Measurements from ENCODE around the gene PRKAG2.

Gene PRKAG2

GRCh38 chr7:151790095-151790829 lies 86.7 kb downstream of the PRKAG2 start:
- no peak for FAIRE-seq
- TF ChIP-seq CTCF (IDR thresholded peaks at IDR 0.05; ENCODE audit: insufficient read depth, missing control alignments) = no peak
- no peak for DNase-seq (ENCODE audit: insufficient read length, low spot score)

- TF ChIP-seq CTCF (IDR thresholded peaks at IDR 0.05; ENCODE audit: insufficient read depth, missing control alignments) = no peak
- FAIRE-seq (no peak), DNase-seq (ENCODE audit: insufficient read length, low spot score) (no peak)
Observed at GRCh38 chr7:151789380-151789947, 87.5 kb downstream of the PRKAG2 start.

GRCh38 chr7:151787348-151787747 lies 89.6 kb downstream of the PRKAG2 start:
- FAIRE-seq = no peak
- DNase-seq (ENCODE audit: insufficient read length, low spot score) = no peak
- TF ChIP-seq CTCF (IDR thresholded peaks at IDR 0.05; ENCODE audit: insufficient read depth, missing control alignments) = no peak

- no peak for TF ChIP-seq CTCF (IDR thresholded peaks at IDR 0.05; ENCODE audit: insufficient read depth, missing control alignments)
- DNase-seq (ENCODE audit: insufficient read length, low spot score) (no peak), FAIRE-seq (no peak)
Observed at GRCh38 chr7:151786936-151787335, 90.0 kb downstream of the PRKAG2 start.

GRCh38 chr7:151786241-151786640 lies 90.7 kb downstream of the PRKAG2 start:
- no peak for TF ChIP-seq CTCF (IDR thresholded peaks at IDR 0.05; ENCODE audit: insufficient read depth, missing control alignments)
- FAIRE-seq = no peak
- DNase-seq (ENCODE audit: insufficient read length, low spot score) = no peak

GRCh38 chr7:151785681-151785965 lies 91.3 kb downstream of the PRKAG2 start:
- no peak for DNase-seq (ENCODE audit: insufficient read length, low spot score)
- no peak for FAIRE-seq
- TF ChIP-seq CTCF (IDR thresholded peaks at IDR 0.05; ENCODE audit: insufficient read depth, missing control alignments) = no peak

Data from D721Med (cell line).